Vagina (tissue), 2 donors: ENCODE data around the gene BIRC5. TPM values are rescaled to one million over a fixed set of nuclear protein-coding genes. Genes with fewer than 3 reads are reported as not detected.

ENCODE experiments used
- DNase-seq, 2 donors: peaks; one replicate each; pipeline ENCODE4 v3.0.0-alpha.2; 2017; ENCODE audit errors: extremely low spot score in 2 of 2
- H3K27ac ChIP-seq: fragments of 200-600 bp; sonication (generic); one replicate; pipeline ENCODE4 v1.5.1; 2019
- H3K27me3 ChIP-seq: fragments of 200-600 bp; sonication (generic); one replicate; pipeline ENCODE4 v1.5.1; 2019
- H3K36me3 ChIP-seq, 2 donors: fragments of 200-600 bp; sonication (generic); one replicate each; pipeline ENCODE4 v1.5.1; 2017 to 2019
- H3K4me1 ChIP-seq: fragments of 200-600 bp; sonication (generic); one replicate; pipeline ENCODE4 v1.5.1; 2019
- H3K4me3 ChIP-seq, 2 donors: fragments of 200-600 bp; sonication (generic); 1 replicate in 1 of 2; 2 replicates in 1 of 2; pipeline ENCODE4 v1.5.1; 2016 to 2019
- H3K9me3 ChIP-seq: fragments of 200-600 bp; sonication (generic); one replicate; pipeline ENCODE4 v1.5.1; 2019
- CTCF ChIP-seq, 3 experiments: fragments of 450-650 bp in 2 of 3; fragments of 200-600 bp in 1 of 3; sonication (generic) in 1 of 3; IDR thresholded peaks; one replicate each; pipeline ENCODE4 v1.5.1; 2017 to 2019; ENCODE audit warnings: antibody characterized with exemption in 3 of 3, mild to moderate bottlenecking in 2 of 3, moderate library complexity in 2 of 3
- POLR2A ChIP-seq, 2 donors: fragments of 450-650 bp; IDR thresholded peaks; one replicate each; pipeline ENCODE4 v1.6.1; 2017; ENCODE audit warnings: antibody characterized with exemption in 2 of 2, mild to moderate bottlenecking in 2 of 2, moderate library complexity in 2 of 2
- POLR2AphosphoS5 ChIP-seq, 2 donors: sonication (generic); formaldehyde crosslinking; IDR thresholded peaks; one replicate each; pipeline ENCODE4 v1.9.0; 2017; ENCODE audit warnings: antibody characterized with exemption in 2 of 2, mild to moderate bottlenecking in 2 of 2, low read depth in 1 of 2; ENCODE audit not compliant: insufficient read depth in 1 of 2
- intact Hi-C: fragments of 100-400 bp; cut with DNase I; formaldehyde crosslinking; loops from one replicate; pipeline ENCODE4 v1.15.1; 2023
- small RNA-seq: library from RNA; depleted of rRNA; stranded (forward); fragments of <200 nt; gene quantifications from one replicate; pipeline ENCODE3, GENCODE V24; 2016
- total RNA-seq: library from RNA; depleted of rRNA; stranded (reverse); fragments of >200 nt; gene quantifications from one replicate; pipeline ENCODE4 v1.2.3, GENCODE V29; 2016

The BIRC5 gene
- total RNA-seq, 1 donor from 2014 or later = 3.4 TPM

- Histone ChIP-seq H3K9me3 (no peaks in the 10 kb centered on the region), H3K27me3 (peaks cover 7% of the 10 kb centered on the region), H3K4me1 (peaks cover 5% of the 10 kb centered on the region), H3K4me3 (no peak overlapping the region), H3K36me3 (no peaks in the 10 kb centered on the region), H3K27ac (no peak overlapping the region)
- no peak for DNase-seq
- intact Hi-C loops = no loop called here
- no peak for TF ChIP-seq CTCF (IDR thresholded peaks at IDR 0.05)
- TF ChIP-seq POLR2A (IDR thresholded peaks at IDR 0.05) = no peak
- TF ChIP-seq POLR2AphosphoS5 (IDR thresholded peaks at IDR 0.05; ENCODE audit: insufficient read depth in 1 of 2, low read depth in 1 of 2) = peak; percentile 38 to 40
Measured at GRCh38 chr17:78272181-78272913, 58.3 kb downstream of the BIRC5 start.

GRCh38 chr17:78272914-78273258 is 58.8 kb downstream of the BIRC5 start:
- TF ChIP-seq POLR2AphosphoS5 (IDR thresholded peaks at IDR 0.05; ENCODE audit: insufficient read depth in 1 of 2, low read depth in 1 of 2) (peak in 1 of 2 donors; percentile 12), CTCF (IDR thresholded peaks at IDR 0.05) (no peak)
- H3K36me3 ChIP-seq = no peaks in the 10 kb centered on the region
- peaks cover 7% of the 10 kb centered on the region for H3K27me3 ChIP-seq
- no peak overlapping the region for H3K27ac ChIP-seq
- H3K4me3 ChIP-seq = no peak overlapping the region
- DNase-seq = no peak
- H3K9me3 ChIP-seq = no peaks in the 10 kb centered on the region
- peaks cover 5% of the 10 kb centered on the region for H3K4me1 ChIP-seq
- intact Hi-C loops = no loop called here

- no peaks in the 10 kb centered on the region for H3K36me3 ChIP-seq
- intact Hi-C loops = no loop called here
- H3K4me3 ChIP-seq = no peak overlapping the region
- DNase-seq = no peak
- H3K4me1 ChIP-seq = peaks cover 5% of the 10 kb centered on the region
- H3K27ac ChIP-seq = no peak overlapping the region
- H3K27me3 ChIP-seq = peaks cover 7% of the 10 kb centered on the region
- no peak for TF ChIP-seq POLR2A (IDR thresholded peaks at IDR 0.05)
- no peak for TF ChIP-seq POLR2AphosphoS5 (IDR thresholded peaks at IDR 0.05; ENCODE audit: insufficient read depth in 1 of 2, low read depth in 1 of 2)
- no peak for TF ChIP-seq CTCF (IDR thresholded peaks at IDR 0.05)
- H3K9me3 ChIP-seq = no peaks in the 10 kb centered on the region
Measured at GRCh38 chr17:78273813-78274212, 59.8 kb downstream of the BIRC5 start.

Small RNA genes within 50 kb of the gene (small RNA-seq; reads per million reads assigned to genes)
- not detected for gene AC087645.1

Other genes with a start within 250 kb of the BIRC5 start
- 64.8 TPM for gene TMC6, start 85.5 kb upstream of the BIRC5 start, total RNA-seq
- 24.6 TPM for gene TMC8, start 83.5 kb upstream of the BIRC5 start, total RNA-seq
- not detected for gene C17orf99, start 67.9 kb upstream of the BIRC5 start, total RNA-seq
- gene SYNGR2, start 45.7 kb upstream of the BIRC5 start, total RNA-seq = 82.3 TPM
- gene TK1, start 27.2 kb upstream of the BIRC5 start, total RNA-seq = 3.7 TPM
- gene AFMID, start 26.9 kb upstream of the BIRC5 start, total RNA-seq = 47.6 TPM
- gene TMEM235, start 17.4 kb downstream of the BIRC5 start, total RNA-seq = not detected
- gene SOCS3, start 145.8 kb downstream of the BIRC5 start, total RNA-seq = 173 TPM
- 35.6 TPM for gene PGS1, start 164.4 kb downstream of the BIRC5 start, total RNA-seq